Activated naive CD4-positive, alpha-beta T cell treated with anti-CD3 and anti-CD28 coated beads, Interleukin-2, amount 50 U/mL, for 72 hours (primary cell): ENCODE measurements around the gene NUMA1. TPM values are rescaled to one million over a fixed set of nuclear protein-coding genes. Genes with fewer than 3 reads are reported as not detected.

Experiments used
- ATAC-seq, 2 donors: fragments of 150-1000 bp; cut with Tn5 transposase; 2 replicates each; pipeline ENCODE4 v1.10.0; 2021; ENCODE audit warnings: mild to moderate bottlenecking in 2 of 2, moderate library complexity in 2 of 2
- DNase-seq, 2 donors: peaks; one replicate each; pipeline ENCODE4 v3.0.0; 2021 to 2022; ENCODE audit warnings: low spot score in 2 of 2
- H3K27ac Mint-ChIP-seq, 2 donors: one replicate each; pipeline ENCODE4 v1.8.0; 2022; ENCODE audit warnings: mild to moderate bottlenecking in 2 of 2, mixed read lengths in 2 of 2
- H3K36me3 Mint-ChIP-seq, 2 donors: one replicate each; pipeline ENCODE4 v1.8.0; 2022; ENCODE audit warnings: mixed read lengths in 2 of 2
- H3K9me3 Mint-ChIP-seq, 2 donors: one replicate each; pipeline ENCODE4 v1.8.0; 2022; ENCODE audit warnings: mixed read lengths in 2 of 2
- total RNA-seq, 2 donors: library from RNA; stranded (reverse); gene quantifications; one replicate each; pipeline ENCODE4 v1.2.3, GENCODE V29; 2022

NUMA1 gene
- total RNA-seq, 2 donors from 2014 or later = 206 to 209 TPM

DNA sequence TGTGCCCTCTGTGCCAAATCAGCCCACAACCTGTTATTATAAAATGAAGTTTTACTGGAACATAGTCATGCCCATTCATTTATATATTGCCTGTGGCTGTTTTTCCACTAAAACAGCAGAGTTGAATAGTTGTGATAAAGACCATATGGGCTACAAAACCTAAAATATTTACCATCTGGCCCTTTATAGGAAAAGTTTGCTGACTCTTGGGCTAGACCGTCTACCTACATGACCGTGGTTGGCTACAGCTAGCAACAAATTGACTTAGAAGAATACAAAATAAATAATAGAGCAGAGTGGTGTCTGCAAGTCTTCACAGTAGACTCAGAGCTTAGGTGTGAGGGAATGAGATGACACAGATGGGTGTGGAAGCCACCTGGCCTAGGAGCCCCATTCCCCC lies 92.8 kb downstream of the NUMA1 start:
- ATAC-seq (no peak), DNase-seq (no peak)
- H3K36me3 Mint-ChIP-seq = peaks cover 0 to 14% of the 10 kb centered on the region in 2 donors
- H3K9me3 Mint-ChIP-seq = no peaks in the 10 kb centered on the region
- no peak overlapping the region for H3K27ac Mint-ChIP-seq

DNA sequence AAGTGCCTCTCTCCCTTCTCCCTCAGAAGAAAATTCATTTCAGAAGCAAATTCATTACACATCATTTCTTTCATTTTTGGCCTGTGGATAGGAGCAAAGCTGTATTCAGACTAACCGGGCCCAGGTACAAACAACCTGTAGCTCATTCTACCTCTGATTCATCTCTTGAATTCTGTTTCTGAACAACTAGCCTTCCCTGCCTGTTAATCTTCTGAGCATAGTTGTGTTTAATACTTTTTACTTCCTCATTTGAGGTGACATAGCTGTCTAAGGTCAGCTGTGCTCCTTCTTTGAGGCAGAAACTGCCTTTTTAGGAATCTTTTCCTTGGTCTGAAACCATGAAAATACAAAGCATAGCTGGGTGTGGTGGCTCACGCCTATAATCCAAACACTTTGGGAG lies 94.2 kb downstream of the NUMA1 start:
- peaks cover 0 to 21% of the 10 kb centered on the region in 2 donors for H3K36me3 Mint-ChIP-seq
- H3K27ac Mint-ChIP-seq = peak overlapping the region in 1 of 2 donors; percentile 15
- H3K9me3 Mint-ChIP-seq = no peaks in the 10 kb centered on the region
- DNase-seq = no peak
- peak; percentile 22 to 83 for ATAC-seq

DNA sequence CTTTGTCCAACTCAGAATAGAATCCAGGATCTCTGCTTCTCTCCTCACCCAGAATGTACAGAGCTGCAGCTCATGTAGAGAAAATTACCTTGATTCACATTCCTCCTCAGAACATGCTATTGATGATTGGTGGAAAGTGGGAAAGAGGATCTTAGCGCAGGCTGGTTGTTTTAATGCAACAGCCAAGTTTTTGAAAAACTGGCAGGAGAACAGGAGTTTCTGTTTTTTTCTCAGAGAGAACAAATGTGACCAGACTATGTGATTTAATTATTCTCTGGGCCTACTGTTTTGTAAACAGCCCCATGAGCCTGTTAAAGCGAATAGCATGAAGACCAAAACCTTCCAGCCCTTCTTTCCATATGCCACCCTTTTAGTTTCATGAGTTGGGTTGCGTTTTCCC lies 100.7 kb downstream of the NUMA1 start:
- peaks cover 0 to 17% of the 10 kb centered on the region in 2 donors for H3K36me3 Mint-ChIP-seq
- DNase-seq (no peak), ATAC-seq (no peak)

DNA sequence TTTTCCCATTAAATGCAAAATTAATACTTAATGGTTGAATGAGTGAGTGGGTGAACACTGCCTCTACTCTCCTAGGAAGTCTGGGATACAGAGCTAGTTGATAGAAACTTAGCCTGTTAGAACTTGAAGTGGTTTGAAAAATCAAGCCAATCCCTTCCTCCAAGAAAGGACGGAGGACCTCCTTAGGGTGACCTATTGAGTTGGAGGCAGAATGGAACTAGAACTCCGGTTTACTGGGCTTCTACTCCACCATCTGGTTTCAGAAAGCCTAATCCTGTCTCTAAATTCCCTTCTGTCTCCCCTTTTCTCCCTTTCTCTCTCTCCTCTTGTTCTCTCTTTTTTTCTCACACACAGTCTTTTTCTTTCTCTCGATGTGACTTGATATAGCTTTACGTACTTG lies 101.2 kb downstream of the NUMA1 start:
- H3K9me3 Mint-ChIP-seq = no peaks in the 10 kb centered on the region
- H3K36me3 Mint-ChIP-seq = peaks cover 0 to 17% of the 10 kb centered on the region in 2 donors
- DNase-seq (no peak), ATAC-seq (no peak)
- H3K27ac Mint-ChIP-seq = no peak overlapping the region

More for the DNA sequence above, 100.7 kb downstream of the NUMA1 start:
- Mint-ChIP-seq H3K27ac (no peak overlapping the region), H3K9me3 (no peaks in the 10 kb centered on the region)

DNA sequence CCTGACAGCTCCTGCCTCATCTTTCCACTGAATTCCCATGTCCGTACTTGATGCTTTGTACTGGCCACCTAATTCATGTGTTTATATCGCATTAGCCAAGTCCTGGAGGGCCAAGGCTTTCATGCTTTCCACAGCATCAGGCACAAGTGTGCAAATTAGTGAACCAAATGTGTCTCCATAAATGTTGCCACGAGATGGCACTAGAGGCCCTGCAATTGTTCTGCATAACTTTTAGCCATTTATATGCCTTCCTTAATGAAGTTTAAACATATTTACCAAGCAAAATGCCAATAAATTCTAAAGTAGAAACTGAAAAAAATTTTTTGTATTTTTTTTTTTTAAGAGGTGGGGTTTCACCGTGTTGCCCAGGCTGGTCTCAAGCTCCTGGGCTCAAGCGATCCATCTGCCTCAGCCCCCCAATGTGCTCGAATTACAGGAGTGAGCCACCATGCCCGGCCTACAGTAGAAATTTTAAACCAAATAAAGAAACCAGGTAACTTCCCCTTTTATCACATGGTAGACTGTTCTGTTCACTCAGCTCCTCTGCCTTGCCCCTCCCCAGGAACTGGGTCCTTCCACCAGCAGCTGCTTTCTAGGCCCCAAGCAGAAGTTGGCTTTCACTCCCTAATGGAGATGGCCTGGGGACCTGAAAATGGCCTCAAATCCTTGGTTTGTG lies 102.5 kb downstream of the NUMA1 start:
- peak in 1 of 2 donors; percentile 48 for DNase-seq
- peak in 1 of 2 donors; percentile 63 for ATAC-seq
- H3K9me3 Mint-ChIP-seq = no peaks in the 10 kb centered on the region
- peaks cover 0 to 8% of the 10 kb centered on the region in 2 donors for H3K36me3 Mint-ChIP-seq
- H3K27ac Mint-ChIP-seq = peak overlapping the region in 1 of 2 donors; percentile 25

DNA sequence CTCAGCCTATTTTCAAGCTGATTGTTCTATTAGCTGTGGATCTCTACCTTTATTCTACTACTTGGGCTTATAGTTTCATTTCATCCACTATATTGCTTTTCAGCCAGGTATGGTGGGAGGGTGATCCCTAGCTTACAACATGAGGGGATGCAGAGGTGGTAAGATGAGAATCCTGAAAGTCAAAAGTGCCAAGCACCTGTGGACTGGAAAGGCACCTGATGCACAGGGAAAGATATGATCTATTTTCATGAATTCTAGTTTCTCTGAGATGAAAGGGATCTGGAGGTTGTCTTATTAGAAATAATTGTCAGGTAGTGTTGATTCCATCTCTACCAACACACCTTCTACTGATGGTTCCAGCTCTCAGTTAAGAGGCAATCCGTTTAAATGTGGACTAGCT lies 103.3 kb downstream of the NUMA1 start:
- peaks cover 0 to 8% of the 10 kb centered on the region in 2 donors for H3K36me3 Mint-ChIP-seq
- ATAC-seq (no peak), DNase-seq (no peak)
- H3K9me3 Mint-ChIP-seq = no peaks in the 10 kb centered on the region
- H3K27ac Mint-ChIP-seq = no peak overlapping the region

DNA sequence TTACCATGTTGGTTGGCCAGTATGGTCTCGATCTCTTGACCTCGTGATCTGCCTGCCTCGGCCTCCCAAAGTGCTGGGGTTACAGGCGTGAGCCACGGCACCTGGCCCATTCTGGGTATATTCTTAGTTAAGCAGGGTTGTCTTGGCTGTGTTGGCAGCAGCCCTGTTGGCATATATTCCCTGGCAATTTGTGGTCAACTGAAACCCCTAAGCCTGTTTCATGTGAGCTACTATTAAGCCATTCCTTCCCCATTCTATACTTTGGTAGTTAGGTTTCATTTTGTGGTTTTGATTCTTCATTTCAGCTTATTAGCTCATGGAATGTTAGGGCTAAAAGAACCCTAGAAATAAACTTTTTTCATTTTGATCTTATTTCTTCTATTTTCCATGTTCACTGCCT lies 103.8 kb downstream of the NUMA1 start:
- no peaks in the 10 kb centered on the region for H3K9me3 Mint-ChIP-seq
- H3K27ac Mint-ChIP-seq = no peak overlapping the region
- no peak for DNase-seq
- no peak for ATAC-seq
- peaks cover 0 to 5% of the 10 kb centered on the region in 2 donors for H3K36me3 Mint-ChIP-seq

DNA sequence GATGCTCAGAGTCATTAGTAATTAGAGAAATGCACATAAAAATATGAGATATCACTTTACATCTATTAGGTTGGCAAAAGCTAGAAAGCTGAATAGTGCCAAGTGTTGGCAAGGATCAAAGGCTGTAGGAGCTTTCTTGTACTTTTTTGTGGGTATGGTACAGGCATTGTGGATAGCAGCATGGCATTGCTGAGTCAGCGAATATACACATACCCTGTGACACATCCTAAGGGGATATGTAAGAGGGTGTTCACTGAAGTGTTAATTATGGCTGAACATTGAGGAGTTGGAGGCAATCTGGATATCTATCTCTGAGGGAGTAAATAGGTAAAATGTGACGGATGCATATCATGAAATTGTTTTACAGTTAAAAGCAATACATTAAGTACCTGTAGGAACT lies 108.7 kb downstream of the NUMA1 start:
- Mint-ChIP-seq H3K27ac (no peak overlapping the region), H3K9me3 (no peaks in the 10 kb centered on the region), H3K36me3 (no peaks in the 10 kb centered on the region)
- no peak for DNase-seq
- no peak for ATAC-seq

DNA sequence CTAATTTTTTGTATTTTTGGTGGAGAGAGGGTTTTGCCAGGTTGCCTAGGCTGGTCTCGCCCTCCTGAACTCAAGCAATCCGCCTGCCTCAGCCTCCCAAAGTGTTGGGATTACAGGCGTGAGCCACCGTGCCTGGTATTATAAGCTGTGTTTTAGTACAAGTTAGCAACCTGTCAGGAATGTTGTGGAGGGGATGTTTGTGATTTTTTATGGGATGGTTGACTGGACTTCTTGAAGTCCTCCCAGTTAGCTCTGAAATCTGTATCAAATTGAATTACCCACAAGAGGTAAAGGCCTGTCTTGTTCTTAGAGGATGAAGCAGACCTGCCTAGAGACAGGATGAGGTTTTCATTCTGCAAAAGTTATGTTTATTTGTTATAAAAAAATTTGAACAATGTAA lies 115.7 kb downstream of the NUMA1 start:
- ATAC-seq (no peak), DNase-seq (no peak)
- no peak overlapping the region for H3K27ac Mint-ChIP-seq
- peaks cover 11 to 22% of the 10 kb centered on the region in 2 donors for H3K36me3 Mint-ChIP-seq
- peaks cover 0 to 5% of the 10 kb centered on the region in 2 donors for H3K9me3 Mint-ChIP-seq

DNA sequence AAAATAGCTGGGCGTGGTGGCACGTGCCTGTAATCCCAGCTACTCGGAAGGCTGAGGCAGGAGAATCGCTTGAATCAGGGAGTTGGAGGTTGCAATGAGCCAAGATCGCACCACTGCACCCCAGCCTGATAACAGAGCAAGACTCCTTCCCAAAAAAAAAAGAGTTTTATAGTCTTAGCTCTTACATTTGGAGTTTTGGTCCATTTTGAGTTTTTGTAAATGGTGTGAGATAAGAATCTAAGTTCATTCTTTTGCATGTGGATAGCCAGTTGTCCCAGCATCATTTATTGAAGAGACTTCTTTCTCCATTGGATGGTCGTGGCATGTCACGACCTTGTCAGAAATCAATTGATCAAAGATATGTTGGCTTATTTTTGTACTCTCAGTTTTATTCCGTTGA lies 116.9 kb downstream of the NUMA1 start:
- Mint-ChIP-seq H3K27ac (no peak overlapping the region), H3K36me3 (peaks cover 11 to 22% of the 10 kb centered on the region in 2 donors), H3K9me3 (peaks cover 0 to 5% of the 10 kb centered on the region in 2 donors)
- DNase-seq = no peak
- no peak for ATAC-seq

DNA sequence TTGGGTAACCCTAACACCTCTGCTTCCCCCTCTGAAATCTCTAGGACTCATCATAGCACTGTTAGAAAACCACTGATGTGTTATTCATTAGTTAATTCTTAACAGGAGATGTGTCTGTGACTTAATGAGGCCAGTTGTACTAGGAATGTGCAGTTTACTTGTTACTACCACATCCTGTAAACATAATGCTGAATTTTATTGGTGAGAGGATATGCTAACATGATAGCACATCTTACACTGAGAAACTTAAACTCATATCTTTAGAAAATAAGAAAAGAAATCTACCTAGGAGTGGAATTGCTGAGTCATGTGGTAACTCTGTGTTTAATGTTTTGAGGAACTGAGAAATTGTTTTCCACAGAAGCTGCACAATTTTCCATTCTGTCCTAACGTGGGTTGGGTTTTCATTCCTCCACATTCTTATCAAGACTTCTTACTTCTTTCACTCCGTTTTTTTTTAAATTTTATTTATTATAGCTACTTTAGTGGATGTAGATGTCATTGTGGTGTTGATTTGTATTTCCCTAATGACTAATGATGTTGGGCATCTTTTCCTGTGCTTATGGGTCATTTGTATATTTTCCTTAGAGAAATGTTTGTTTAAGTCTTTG lies 117.8 kb downstream of the NUMA1 start:
- Mint-ChIP-seq H3K27ac (peak overlapping the region; percentile 69 to 92), H3K36me3 (peaks cover 11 to 22% of the 10 kb centered on the region in 2 donors), H3K9me3 (peaks cover 0 to 5% of the 10 kb centered on the region in 2 donors)
- peak; percentile 60 to 89 for ATAC-seq
- no peak for DNase-seq

DNA sequence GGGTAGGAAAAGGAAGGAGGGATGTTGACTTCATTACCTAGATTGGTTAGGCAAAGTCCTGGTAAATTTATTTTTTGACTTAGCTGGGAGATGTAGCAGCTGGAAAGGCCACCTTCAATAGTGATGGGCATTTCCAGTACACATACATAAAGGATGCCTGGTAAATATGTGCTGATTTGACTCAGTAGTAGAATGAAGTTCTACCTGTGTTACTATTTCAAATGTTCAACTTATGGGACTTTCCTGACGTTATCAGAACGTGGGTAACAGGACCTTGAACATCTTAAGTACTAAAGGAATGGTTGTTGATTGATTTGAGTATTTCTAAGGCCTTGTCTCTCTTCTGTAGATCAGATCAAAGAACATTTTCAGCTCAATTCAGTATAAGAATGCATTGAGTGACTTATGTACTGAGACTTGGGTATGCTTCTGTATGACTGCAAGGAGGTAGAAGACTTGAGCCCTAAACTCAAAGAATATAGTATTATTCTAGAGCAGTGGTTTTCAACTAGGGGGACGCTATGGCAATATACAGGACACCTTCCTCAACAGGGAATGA lies 124.4 kb downstream of the NUMA1 start:
- Mint-ChIP-seq H3K27ac (peak overlapping the region in 1 of 2 donors; percentile 1), H3K9me3 (peaks cover 0 to 4% of the 10 kb centered on the region in 2 donors), H3K36me3 (peaks cover 6% of the 10 kb centered on the region in 2 donors)
- peak; percentile 28 to 88 for ATAC-seq
- no peak for DNase-seq

Other genes with a start within 250 kb of the NUMA1 start
- not detected for gene DEFB108B, start 247.3 kb downstream of the NUMA1 start, total RNA-seq
- gene DEFB131B, start 202.1 kb downstream of the NUMA1 start, total RNA-seq = not detected
- 10 to 100 TPM; 14.0 to 21.8 TPM for gene XNDC1N, start 151.9 kb downstream of the NUMA1 start, total RNA-seq
- 10 to 100 TPM; 32.2 to 44.6 TPM for gene RNF121, start 151.5 kb downstream of the NUMA1 start, total RNA-seq
- 10 to 100 TPM; 12.5 to 13.8 TPM for gene IL18BP, start 81.6 kb downstream of the NUMA1 start, total RNA-seq
- 1 to 10 TPM; 4.1 to 8.3 TPM for gene LRRC51, start 308 bp upstream of the NUMA1 start, total RNA-seq
- 10 to 100 TPM; 40.9 to 60.0 TPM for gene LAMTOR1, start 22.8 kb upstream of the NUMA1 start, total RNA-seq
- not detected for gene TOMT, start 25.4 kb upstream of the NUMA1 start, total RNA-seq
- 10 to 100 TPM; 50.5 to 60.1 TPM for gene ANAPC15, start 32.2 kb upstream of the NUMA1 start, total RNA-seq
- not detected for gene FOLR3, start 55.2 kb upstream of the NUMA1 start, total RNA-seq
- gene FOLR1, start 111.6 kb upstream of the NUMA1 start, total RNA-seq = not detected
- gene FOLR2, start 136.3 kb upstream of the NUMA1 start, total RNA-seq = not detected
- gene INPPL1, start 144.2 kb upstream of the NUMA1 start, total RNA-seq = 100 to 1,000 TPM in 1 of 2 donors, 10 to 100 TPM in 1; 97.0 to 132 TPM
- gene PHOX2A, start 163.6 kb upstream of the NUMA1 start, total RNA-seq = not detected